SH-SY5Y (cell line): Measurements from ENCODE around the gene CFAP92.

Experiments used
- GATA2 ChIP-seq: IDR thresholded peaks from 2 replicates; pipeline ENCODE4 v1.6.1; 2011; ENCODE audit warnings: mild to moderate bottlenecking, low read depth, low read length
- GATA3 ChIP-seq: IDR thresholded peaks from 2 replicates; pipeline ENCODE4 v1.6.1; 2011; ENCODE audit warnings: low read depth, mild to moderate bottlenecking, low read length, moderate library complexity

DNA sequence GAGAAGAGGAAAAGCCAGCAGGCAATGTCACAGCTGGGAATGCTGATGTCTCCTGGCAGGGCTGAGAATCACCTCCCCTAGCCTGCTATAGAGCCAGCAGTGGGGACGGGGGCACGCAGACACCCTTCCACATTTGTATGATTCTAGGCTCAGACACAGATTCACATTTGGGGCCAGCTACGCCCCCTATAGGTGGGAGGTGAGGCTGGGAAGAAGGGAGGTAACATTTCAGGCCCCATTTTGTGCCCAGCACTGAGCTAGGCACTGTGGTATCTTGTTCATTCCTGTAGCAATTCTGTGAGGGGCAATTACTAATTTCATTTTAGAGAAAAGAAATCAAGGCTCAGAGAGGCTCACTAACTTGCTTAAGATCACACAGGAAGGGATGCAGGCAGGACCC lies 130.3 kb downstream of the CFAP92 start:
- TF ChIP-seq GATA3 (no peak), GATA2 (no peak)
